ENCODE data around the gene ANKH. TPM values are rescaled to one million over a fixed set of nuclear protein-coding genes. Genes with fewer than 3 reads are reported as not detected.
"Not testable (repeated sequence)": the region's sequence is repeated elsewhere in the genome, so short reads cannot be mapped to it uniquely, and the experiment has no call there.

Gene ANKH
- polyA plus RNA-seq, 3 donors = 12.9 to 18.7 (median 14.0) TPM

GRCh38 chr5:14859150-14859549, 12.4 kb downstream of the ANKH start:
- DNase-seq (ENCODE audit: low read depth in 3 of 3, low spot score in 2 of 3) = no peak

GRCh38 chr5:14855366-14855765, 16.2 kb downstream of the ANKH start:
- no peak for DNase-seq (ENCODE audit: low read depth in 3 of 3, low spot score in 2 of 3)

- DNase-seq (ENCODE audit: low read depth in 3 of 3, low spot score in 2 of 3) = no peak
Measured at GRCh38 chr5:14854799-14855198, 16.8 kb downstream of the ANKH start.

GRCh38 chr5:14853685-14854084, 17.9 kb downstream of the ANKH start:
- no peak for DNase-seq (ENCODE audit: low read depth in 3 of 3, low spot score in 2 of 3)

GRCh38 chr5:14852779-14853178, 18.8 kb downstream of the ANKH start:
- no peak for DNase-seq (ENCODE audit: low read depth in 3 of 3, low spot score in 2 of 3)

- DNase-seq (ENCODE audit: low read depth in 3 of 3, low spot score in 2 of 3) = no peak
Measured at GRCh38 chr5:14851999-14852526, 19.5 kb downstream of the ANKH start.

- no peak for DNase-seq (ENCODE audit: low read depth in 3 of 3, low spot score in 2 of 3)
Measured at GRCh38 chr5:14851597-14851996, 20.0 kb downstream of the ANKH start.

- DNase-seq (ENCODE audit: low read depth in 3 of 3, low spot score in 2 of 3) = no peak
Measured at GRCh38 chr5:14851050-14851419, 20.5 kb downstream of the ANKH start.

GRCh38 chr5:14850419-14851049, 21.0 kb downstream of the ANKH start:
- DNase-seq (ENCODE audit: low read depth in 3 of 3, low spot score in 2 of 3) = no peak

GRCh38 chr5:14849516-14850294, 21.9 kb downstream of the ANKH start:
- DNase-seq (ENCODE audit: low read depth in 3 of 3, low spot score in 2 of 3) = no peak

- DNase-seq (ENCODE audit: low read depth in 3 of 3, low spot score in 2 of 3) = not testable (repeated sequence)
Measured at GRCh38 chr5:14848942-14849341, 22.6 kb downstream of the ANKH start.

GRCh38 chr5:14848385-14848784, 23.2 kb downstream of the ANKH start:
- DNase-seq (ENCODE audit: low read depth in 3 of 3, low spot score in 2 of 3) = no peak

GRCh38 chr5:14847471-14847870, 24.1 kb downstream of the ANKH start:
- DNase-seq (ENCODE audit: low read depth in 3 of 3, low spot score in 2 of 3) = no peak

- DNase-seq (ENCODE audit: low read depth in 3 of 3, low spot score in 2 of 3) = no peak
Measured at GRCh38 chr5:14842117-14842516, 29.5 kb downstream of the ANKH start.

- no peak for DNase-seq (ENCODE audit: low read depth in 3 of 3, low spot score in 2 of 3)
Measured at GRCh38 chr5:14840624-14841023, 31.0 kb downstream of the ANKH start.

GRCh38 chr5:14838396-14839319, 32.9 kb downstream of the ANKH start:
- no peak for DNase-seq (ENCODE audit: low read depth in 3 of 3, low spot score in 2 of 3)

- not testable (repeated sequence) for DNase-seq (ENCODE audit: low read depth in 3 of 3, low spot score in 2 of 3)
Measured at GRCh38 chr5:14837423-14838122, 34.0 kb downstream of the ANKH start.

- no peak for DNase-seq (ENCODE audit: low read depth in 3 of 3, low spot score in 2 of 3)
Measured at GRCh38 chr5:14834584-14835550, 36.7 kb downstream of the ANKH start.

GRCh38 chr5:14834062-14834461, 37.5 kb downstream of the ANKH start:
- DNase-seq (ENCODE audit: low read depth in 3 of 3, low spot score in 2 of 3) = no peak

Measured in right renal cortex interstitium (tissue), 3 donors.